ENCODE measurements around the gene HIPK1. TPM values are rescaled to one million over a fixed set of nuclear protein-coding genes. Genes with fewer than 3 reads are reported as not detected.
A peak's percentile ranks its signal among the peaks of the same experiment; 100 is the strongest.

HIPK1 gene
- total RNA-seq, 4 donors from 2014 or later: 64.8 to 92.3 (median 76.9) TPM

DNA sequence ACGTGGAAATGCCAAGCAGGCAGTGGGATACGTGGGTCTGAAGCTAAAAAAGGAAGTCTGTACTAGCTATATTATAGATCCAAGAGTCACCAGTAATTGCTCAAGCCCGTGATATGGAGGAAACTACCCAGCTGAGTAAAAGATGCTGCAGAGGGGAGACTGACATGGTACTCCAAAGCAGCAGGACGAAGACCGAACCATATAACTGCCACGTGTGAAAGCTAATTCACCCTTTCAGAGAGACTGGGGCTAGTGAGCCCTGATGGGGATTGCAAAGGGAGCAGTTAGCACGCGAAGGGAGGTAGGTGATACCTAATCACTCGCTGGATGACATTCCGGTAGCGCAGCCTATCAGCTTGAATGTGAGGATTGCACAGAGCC, 24.8 kb upstream of the HIPK1 start:
- H3K9me3 ChIP-seq: no peaks in the 10 kb centered on the region
- 0% methylated on average over 2 to 11 of the region's 11 CpGs for WGBS, 2 donors (ENCODE audit: low coverage in 1 of 2)
- no peaks in the 10 kb centered on the region for H3K27me3 ChIP-seq
- H3K36me3 ChIP-seq: peaks cover 0 to 49% of the 10 kb centered on the region in 2 donors
- peaks cover 5 to 40% (median 18%) of the 10 kb centered on the region in 3 donors for H3K4me1 ChIP-seq
- peak overlapping the region; percentile 72 to 84 for H3K4me3 ChIP-seq
- TF ChIP-seq POLR2A (IDR thresholded peaks at IDR 0.05): no peak
- TF ChIP-seq, protein P1, sequence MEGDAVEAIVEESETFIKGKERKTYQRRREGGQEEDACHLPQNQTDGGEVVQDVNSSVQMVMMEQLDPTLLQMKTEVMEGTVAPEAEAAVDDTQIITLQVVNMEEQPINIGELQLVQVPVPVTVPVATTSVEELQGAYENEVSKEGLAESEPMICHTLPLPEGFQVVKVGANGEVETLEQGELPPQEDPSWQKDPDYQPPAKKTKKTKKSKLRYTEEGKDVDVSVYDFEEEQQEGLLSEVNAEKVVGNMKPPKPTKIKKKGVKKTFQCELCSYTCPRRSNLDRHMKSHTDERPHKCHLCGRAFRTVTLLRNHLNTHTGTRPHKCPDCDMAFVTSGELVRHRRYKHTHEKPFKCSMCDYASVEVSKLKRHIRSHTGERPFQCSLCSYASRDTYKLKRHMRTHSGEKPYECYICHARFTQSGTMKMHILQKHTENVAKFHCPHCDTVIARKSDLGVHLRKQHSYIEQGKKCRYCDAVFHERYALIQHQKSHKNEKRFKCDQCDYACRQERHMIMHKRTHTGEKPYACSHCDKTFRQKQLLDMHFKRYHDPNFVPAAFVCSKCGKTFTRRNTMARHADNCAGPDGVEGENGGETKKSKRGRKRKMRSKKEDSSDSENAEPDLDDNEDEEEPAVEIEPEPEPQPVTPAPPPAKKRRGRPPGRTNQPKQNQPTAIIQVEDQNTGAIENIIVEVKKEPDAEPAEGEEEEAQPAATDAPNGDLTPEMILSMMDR (IDR thresholded peaks at IDR 0.05): no peak
- TF ChIP-seq EP300 (IDR thresholded peaks at IDR 0.05): no peak
- TF ChIP-seq POLR2AphosphoS5 (IDR thresholded peaks at IDR 0.05): no peak
- ATAC-seq: no peak
- H3K27ac ChIP-seq: peak overlapping the region; percentile 87 to 95 (median 93)

DNA sequence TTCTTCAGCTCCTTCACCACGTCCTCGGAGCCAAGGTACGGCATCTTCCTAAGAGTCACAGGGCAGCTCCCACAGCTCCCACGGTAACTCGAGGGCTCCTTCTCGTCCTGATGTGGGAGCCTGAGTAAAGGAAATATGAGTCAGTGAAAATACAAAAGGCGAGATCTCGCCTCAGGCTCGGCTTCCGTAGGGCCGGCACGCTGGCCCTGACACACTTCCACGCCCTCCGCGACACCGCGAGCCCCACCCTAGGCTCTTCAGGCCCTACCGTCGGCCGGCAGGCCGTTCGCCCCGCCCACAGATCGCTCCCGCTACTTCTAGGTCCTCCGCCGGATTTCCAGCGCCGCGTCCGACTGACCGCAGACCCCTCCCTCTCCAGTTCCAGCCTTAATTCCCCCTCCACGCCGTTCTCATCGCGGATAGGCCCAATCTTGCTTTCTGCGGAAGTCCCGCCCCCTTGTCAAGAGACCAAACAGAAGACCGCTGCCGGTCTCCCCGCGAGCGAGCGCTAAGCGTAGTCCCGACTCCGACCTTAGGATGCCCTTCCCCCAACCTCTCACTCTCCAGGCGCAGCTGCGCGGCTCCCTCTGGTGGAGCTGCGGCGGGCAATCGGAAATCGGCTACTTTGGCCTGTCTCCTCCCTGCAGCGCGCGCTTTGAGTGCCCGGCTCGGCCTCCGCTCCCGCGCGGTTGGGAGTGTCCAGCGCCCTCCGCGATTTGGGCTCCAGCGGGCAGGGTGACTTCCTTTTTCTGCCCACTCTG, 24.3 kb upstream of the HIPK1 start, which contains the start of the genes AP4B1 and DCLRE1B:
Gene AP4B1 (minus strand): TSS at position 126 of the 761 bp plus-strand sequence. CDS start 82 bp downstream, at position 44.
Gene DCLRE1B (plus strand): TSS at position 653 of the 761 bp plus-strand sequence. CDS start 261 bp downstream, outside the sequence.
- peak within 1 kb of the TSS; percentile 87 to 95 (median 93) for H3K27ac ChIP-seq
- H3K4me3 ChIP-seq: peak within 1 kb of the TSS; percentile 72 to 84
- peak; percentile 97 for ATAC-seq
- TF ChIP-seq EP300 (IDR thresholded peaks at IDR 0.05) (no peak), POLR2A (IDR thresholded peaks at IDR 0.05) (peak; percentile 65 to 68), POLR2AphosphoS5 (IDR thresholded peaks at IDR 0.05) (peak; percentile 93)
- TF ChIP-seq, protein P1 (IDR thresholded peaks at IDR 0.05): peak; percentile 13 to 93 (median 89)
- peaks cover 0 to 46% of the 10 kb centered on the region in 2 donors for H3K36me3 ChIP-seq
- no peaks in the 10 kb centered on the region for H3K27me3 ChIP-seq
- H3K9me3 ChIP-seq: no peaks in the 10 kb centered on the region
- 0% methylated on average over 7 to 26 of the region's 67 CpGs for WGBS, 2 donors (ENCODE audit: low coverage in 1 of 2)
- H3K4me1 ChIP-seq: peaks cover 5 to 40% (median 18%) of the 10 kb centered on the region in 3 donors

DNA sequence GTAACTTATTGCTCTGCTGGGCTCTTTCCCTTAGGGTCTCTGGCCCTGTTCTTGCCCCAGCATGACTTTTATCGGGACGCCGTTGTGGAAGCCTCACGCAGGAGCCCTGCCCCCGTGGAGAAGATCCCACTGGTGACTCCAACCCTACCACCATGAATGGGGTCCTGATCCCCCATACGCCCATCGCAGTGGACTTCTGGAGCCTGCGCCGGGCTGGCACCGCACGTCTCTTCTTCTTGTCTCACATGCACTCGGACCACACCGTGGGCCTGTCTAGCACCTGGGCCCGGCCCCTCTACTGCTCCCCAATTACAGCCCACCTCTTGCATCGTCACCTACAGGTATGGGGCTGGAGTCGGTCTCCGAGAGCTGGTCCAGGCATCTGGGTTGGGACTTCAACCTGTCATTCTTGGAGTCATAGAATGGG, 23.7 kb upstream of the HIPK1 start:
- peaks cover 5 to 40% (median 18%) of the 10 kb centered on the region in 3 donors for H3K4me1 ChIP-seq
- H3K36me3 ChIP-seq: peaks cover 0 to 46% of the 10 kb centered on the region in 2 donors
- H3K27ac ChIP-seq: peak overlapping the region; percentile 31 to 95 (median 93)
- no peak for ATAC-seq
- peak overlapping the region; percentile 55 to 84 for H3K4me3 ChIP-seq
- WGBS, 2 donors (ENCODE audit: low coverage in 1 of 2): 0% methylated on average over 3 to 5 of the region's 17 CpGs
- no peaks in the 10 kb centered on the region for H3K27me3 ChIP-seq
- no peaks in the 10 kb centered on the region for H3K9me3 ChIP-seq
- TF ChIP-seq, protein P1 (IDR thresholded peaks at IDR 0.05): no peak
- TF ChIP-seq EP300 (IDR thresholded peaks at IDR 0.05): no peak
- TF ChIP-seq POLR2AphosphoS5 (IDR thresholded peaks at IDR 0.05): no peak
- TF ChIP-seq POLR2A (IDR thresholded peaks at IDR 0.05): no peak

DNA sequence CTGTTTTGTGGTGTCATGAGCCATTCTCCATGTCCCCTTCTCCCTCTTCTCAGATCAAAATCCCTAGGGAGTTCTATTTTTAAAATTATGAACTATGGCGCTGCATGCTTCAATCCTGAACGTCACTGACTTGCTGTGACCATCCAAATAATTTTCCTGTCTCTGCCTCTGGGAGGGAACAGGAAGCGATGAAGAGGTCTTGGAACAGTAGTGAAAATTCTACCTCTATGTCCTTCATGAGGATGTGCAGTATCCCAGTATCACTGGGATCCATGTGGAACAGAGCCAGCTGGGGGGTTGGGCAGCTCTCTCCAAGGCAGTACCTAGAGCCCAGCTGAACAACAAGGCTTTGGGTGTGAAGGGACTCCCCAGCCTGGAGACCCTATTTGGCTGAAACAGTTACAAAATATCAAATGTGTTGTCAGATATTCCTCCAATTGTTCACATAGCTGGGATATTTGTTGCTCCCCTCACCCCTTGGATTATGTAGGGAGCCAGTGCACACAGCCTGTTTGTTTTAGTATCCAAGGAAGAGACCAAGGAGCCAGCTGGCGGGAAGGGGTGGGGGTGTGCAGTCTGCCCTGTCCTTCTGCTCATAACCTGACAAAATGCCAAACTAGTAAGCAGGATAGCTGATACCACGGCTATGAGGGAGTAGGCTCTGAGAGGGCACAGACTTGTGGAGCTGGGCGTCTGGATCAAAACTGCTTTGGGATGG, 16.4 kb upstream of the HIPK1 start:
- peaks cover 0 to 38% of the 10 kb centered on the region in 2 donors for H3K36me3 ChIP-seq
- H3K9me3 ChIP-seq: no peaks in the 10 kb centered on the region
- H3K4me3 ChIP-seq: no peak overlapping the region
- H3K27ac ChIP-seq: peak overlapping the region; percentile 63 to 80 (median 73)
- peak; percentile 86 for ATAC-seq
- TF ChIP-seq EP300 (IDR thresholded peaks at IDR 0.05) (no peak), POLR2AphosphoS5 (IDR thresholded peaks at IDR 0.05) (no peak), POLR2A (IDR thresholded peaks at IDR 0.05) (no peak)
- TF ChIP-seq, protein P1 (IDR thresholded peaks at IDR 0.05): no peak
- no peaks in the 10 kb centered on the region for H3K27me3 ChIP-seq
- peaks cover 3 to 17% (median 8%) of the 10 kb centered on the region in 3 donors for H3K4me1 ChIP-seq
- 6 to 22% methylated on average over 5 to 6 of the region's 6 CpGs for WGBS, 2 donors (ENCODE audit: low coverage in 1 of 2)

All from gastroesophageal sphincter (tissue), 4 donors.